AG09309 (cell line): ENCODE measurements around the gene TPH1.

Experiments used
- DNase-seq: peaks from one replicate; pipeline ENCODE4 v3.0.0-alpha.2; 2010; ENCODE audit warnings: low read depth
- H3K4me3 ChIP-seq: 2 replicates; pipeline ENCODE4 v1.5.1; 2011; ENCODE audit warnings: mild to moderate bottlenecking, low read depth, low read length, moderate library complexity; ENCODE audit not compliant: control insufficient read depth
- CTCF ChIP-seq: IDR thresholded peaks from 2 replicates; pipeline ENCODE4 v1.5.1; 2011; ENCODE audit warnings: mild to moderate bottlenecking, low read depth, low read length, inconsistent platforms; ENCODE audit not compliant: insufficient read depth, control insufficient read depth; ENCODE audit errors: missing control alignments

TPH1 gene

GRCh38 chr11:18013790-18014507, 32.1 kb downstream of the TPH1 start:
- DNase-seq, result no peak
- no peak for TF ChIP-seq CTCF
- H3K4me3 ChIP-seq, result peak overlapping the region; percentile 89

GRCh38 chr11:18012906-18013781, 32.9 kb downstream of the TPH1 start, which contains the start of gene SERGEF:
SERGEF (minus strand) TSS chr11:18013047; CDS start chr11:18013010, 37 bp downstream.
- H3K4me3 ChIP-seq, result peak within 1 kb of the TSS; percentile 89
- DNase-seq, result peak; percentile 32
- TF ChIP-seq CTCF, result no peak

- DNase-seq, result no peak
- TF ChIP-seq CTCF, result no peak
- peak overlapping the region; percentile 89 for H3K4me3 ChIP-seq
Observed at GRCh38 chr11:18012122-18012905, 33.8 kb downstream of the TPH1 start.

- TF ChIP-seq CTCF, result no peak
- no peak for DNase-seq
- H3K4me3 ChIP-seq, result peak overlapping the region; percentile 89; the same call in 1 of the 2 replicates
Observed at GRCh38 chr11:18011633-18012032, 34.4 kb downstream of the TPH1 start.

- no peak overlapping the region for H3K4me3 ChIP-seq
- no peak for DNase-seq
- no peak for TF ChIP-seq CTCF
Observed at GRCh38 chr11:18010977-18011586, 35.0 kb downstream of the TPH1 start.

- no peak overlapping the region for H3K4me3 ChIP-seq
- TF ChIP-seq CTCF, result no peak
- no peak for DNase-seq
Observed at GRCh38 chr11:18010121-18010670, 35.9 kb downstream of the TPH1 start.
